Hematopoietic multipotent progenitor cell treated with erythropoietin and hydrocortisone succinate and interleukin-3 and kit ligand, for 17 days (in vitro differentiated cells): Measurements from ENCODE around the gene MTMR12.

Experiments used
- DNase-seq: peaks from one replicate; pipeline ENCODE4 v3.0.0-alpha.2; 2015; ENCODE audit warnings: low spot score

MTMR12 gene

GRCh38 chr5:32274548-32275395, 38.0 kb downstream of the MTMR12 start:
- DNase-seq: no peak

GRCh38 chr5:32273821-32274220, 38.9 kb downstream of the MTMR12 start:
- no peak for DNase-seq

GRCh38 chr5:32272746-32273145, 40.0 kb downstream of the MTMR12 start:
- no peak for DNase-seq

GRCh38 chr5:32270946-32271345, 41.8 kb downstream of the MTMR12 start:
- DNase-seq: no peak

- DNase-seq: no peak
These were observed 42.6 kb downstream of the MTMR12 start for GRCh38 chr5:32270178-32270577.

GRCh38 chr5:32265902-32266301, 46.8 kb downstream of the MTMR12 start:
- DNase-seq: no peak

GRCh38 chr5:32264957-32265572, 47.7 kb downstream of the MTMR12 start:
- DNase-seq: no peak

GRCh38 chr5:32263684-32264083, 49.1 kb downstream of the MTMR12 start:
- no peak for DNase-seq

- no peak for DNase-seq
These were observed 51.5 kb downstream of the MTMR12 start for GRCh38 chr5:32261198-32261597.

- no peak for DNase-seq
These were observed 53.7 kb downstream of the MTMR12 start for GRCh38 chr5:32259033-32259432.

- no peak for DNase-seq
These were observed 54.3 kb downstream of the MTMR12 start for GRCh38 chr5:32258424-32258823.

GRCh38 chr5:32255540-32255900, 57.2 kb downstream of the MTMR12 start:
- DNase-seq: no peak

- DNase-seq: no peak
These were observed 57.7 kb downstream of the MTMR12 start for GRCh38 chr5:32254881-32255539.

- DNase-seq: no peak
These were observed 60.8 kb downstream of the MTMR12 start for GRCh38 chr5:32251871-32252458.

- no peak for DNase-seq
These were observed 63.1 kb downstream of the MTMR12 start for GRCh38 chr5:32249668-32250067.

- no peak for DNase-seq
These were observed 67.0 kb downstream of the MTMR12 start for GRCh38 chr5:32245742-32246141.

GRCh38 chr5:32244017-32244416, 68.7 kb downstream of the MTMR12 start:
- no peak for DNase-seq

GRCh38 chr5:32241034-32241783, 71.5 kb downstream of the MTMR12 start:
- DNase-seq: no peak

GRCh38 chr5:32239385-32239784, 73.4 kb downstream of the MTMR12 start:
- no peak for DNase-seq

- no peak for DNase-seq
These were observed 78.9 kb downstream of the MTMR12 start for GRCh38 chr5:32233696-32234447.

- DNase-seq: no peak
These were observed 79.5 kb downstream of the MTMR12 start for GRCh38 chr5:32233220-32233695.
